ENCODE measurements around the gene ABCC3.

DNA sequence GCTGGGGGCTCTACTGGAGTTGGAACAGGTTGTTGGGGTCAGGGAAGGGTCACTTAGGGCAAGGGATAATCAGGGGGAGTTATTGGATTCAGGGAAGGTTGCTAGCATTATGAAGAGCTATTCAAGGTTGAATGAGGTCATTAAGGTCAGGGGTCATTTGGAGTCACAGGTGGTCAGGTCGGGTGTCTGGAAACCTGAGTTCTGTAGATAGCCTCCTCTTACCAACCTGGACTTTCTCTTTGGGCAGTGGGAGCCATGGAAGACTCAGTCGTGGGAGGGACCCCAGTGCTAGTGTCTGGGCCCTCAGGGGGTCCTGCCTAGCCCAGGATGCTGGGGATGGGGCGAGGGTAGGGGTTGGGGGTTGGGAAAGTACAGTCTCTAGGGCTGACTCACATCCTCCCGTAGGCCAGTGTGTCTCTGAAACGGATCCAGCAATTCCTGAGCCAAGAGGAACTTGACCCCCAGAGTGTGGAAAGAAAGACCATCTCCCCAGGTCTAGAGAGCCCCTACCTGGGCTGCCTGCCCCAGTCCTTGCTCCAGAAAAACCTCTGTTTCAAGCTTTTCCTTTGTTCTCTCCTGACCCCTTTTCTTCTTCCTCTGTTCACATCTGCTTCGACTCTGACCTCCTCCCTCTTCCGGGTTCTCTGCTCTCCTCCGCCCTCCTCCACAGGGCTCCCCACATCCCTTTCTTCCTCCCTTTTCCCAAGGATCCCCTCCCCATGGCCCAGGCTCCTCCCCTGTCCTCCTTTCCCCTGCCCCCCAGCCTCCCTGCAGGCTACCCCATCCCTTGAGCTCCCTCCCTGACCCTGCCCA, 33.5 kb downstream of the ABCC3 start:
- TF ChIP-seq POLR2A (IDR thresholded peaks at IDR 0.05) (no peak), CTCF (IDR thresholded peaks at IDR 0.05) (no peak)

All from lower leg skin (tissue), 3 donors.